CD4-positive, CD25-positive, alpha-beta regulatory T cell (primary cell): ENCODE measurements around the gene ZNF467. TPM values are rescaled to one million over a fixed set of nuclear protein-coding genes. Genes with fewer than 3 reads are reported as not detected.
A peak's percentile ranks its signal among the peaks of the same experiment; 100 is the strongest.

Experiments
- ATAC-seq, 2 donors: fragments of 150-1000 bp; cut with Tn5 transposase; one replicate each; pipeline ENCODE4 v1.10.0; 2021; ENCODE audit warnings: low read depth in 2 of 2, moderate number of reproducible peaks in 2 of 2, moderate library complexity in 1 of 2
- DNase-seq, 3 donors: peaks; one replicate each; pipeline versions ENCODE4 v3.0.0 to v3.0.0-alpha.2; 2012 to 2022; ENCODE audit warnings: mixed read lengths in 1 of 3
- H3K27ac ChIP-seq: one replicate; pipeline ENCODE4 v1.7.0; 2013; ENCODE audit warnings: mild to moderate bottlenecking, low read length; ENCODE audit not compliant: insufficient read depth, poor library complexity, severe bottlenecking
- H3K27me3 ChIP-seq: one replicate; pipeline ENCODE4 v1.7.0; 2013; ENCODE audit warnings: low read length; ENCODE audit not compliant: control insufficient read depth, insufficient read depth
- H3K36me3 ChIP-seq: one replicate; pipeline ENCODE4 v1.7.0; 2013; ENCODE audit warnings: mild to moderate bottlenecking, low read length, moderate library complexity; ENCODE audit not compliant: control insufficient read depth, insufficient read depth
- H3K4me1 ChIP-seq: 2 replicates; pipeline ENCODE4 v1.7.0; 2013; ENCODE audit warnings: mild to moderate bottlenecking, low read length; ENCODE audit not compliant: insufficient read depth, control insufficient read depth, poor library complexity, severe bottlenecking
- H3K4me3 ChIP-seq: one replicate; pipeline ENCODE4 v1.7.0; 2013; ENCODE audit warnings: low read depth, mild to moderate bottlenecking, low read length, moderate library complexity
- H3K9me3 ChIP-seq, 2 experiments: 1 replicate in 1 of 2; 2 replicates in 1 of 2; pipeline ENCODE4 v1.7.0; 2013; ENCODE audit warnings: low read length in 2 of 2, mild to moderate bottlenecking in 1 of 2, moderate library complexity in 1 of 2; ENCODE audit not compliant: control insufficient read depth in 2 of 2
- H3K27ac Mint-ChIP-seq, 3 donors: one replicate each; pipeline ENCODE4 v1.8.0; 2020 to 2022; ENCODE audit warnings: mild to moderate bottlenecking in 3 of 3, mixed read lengths in 3 of 3, moderate library complexity in 2 of 3
- H3K27me3 Mint-ChIP-seq: one replicate; pipeline ENCODE4 v1.8.0; 2022; ENCODE audit warnings: mild to moderate bottlenecking, mixed read lengths
- H3K36me3 Mint-ChIP-seq: one replicate; pipeline ENCODE4 v1.8.0; 2020; ENCODE audit warnings: mixed read lengths
- H3K4me1 Mint-ChIP-seq, 4 donors: one replicate each; pipeline ENCODE4 v1.8.0; 2020 to 2022; ENCODE audit warnings: mixed read lengths in 4 of 4, mild to moderate bottlenecking in 1 of 4
- H3K4me3 Mint-ChIP-seq, 4 donors: one replicate each; pipeline ENCODE4 v1.8.0; 2020 to 2022; ENCODE audit warnings: mild to moderate bottlenecking in 4 of 4, mixed read lengths in 4 of 4, moderate library complexity in 3 of 4
- H3K9me3 Mint-ChIP-seq, 7 donors: one replicate each; pipeline ENCODE4 v1.8.0; 2020 to 2022; ENCODE audit warnings: mixed read lengths in 7 of 7, mild to moderate bottlenecking in 3 of 7, moderate library complexity in 2 of 7
- polyA plus RNA-seq, 4 donors: library from polyadenylated mRNA; unstranded; fragments of 300-500 nt; fragmentation: Illumina TruSeq; gene quantifications; one replicate each; pipeline ENCODE4 v1.2.3, GENCODE V29; 2021
- total RNA-seq: library from RNA; stranded (reverse); gene quantifications from one replicate; pipeline ENCODE4 v1.2.3, GENCODE V29; 2022

ZNF467 gene
- total and polyA plus RNA-seq, 5 donors from 2014 or later: 0.76 to 2.3 (median 1.1) TPM

DNA sequence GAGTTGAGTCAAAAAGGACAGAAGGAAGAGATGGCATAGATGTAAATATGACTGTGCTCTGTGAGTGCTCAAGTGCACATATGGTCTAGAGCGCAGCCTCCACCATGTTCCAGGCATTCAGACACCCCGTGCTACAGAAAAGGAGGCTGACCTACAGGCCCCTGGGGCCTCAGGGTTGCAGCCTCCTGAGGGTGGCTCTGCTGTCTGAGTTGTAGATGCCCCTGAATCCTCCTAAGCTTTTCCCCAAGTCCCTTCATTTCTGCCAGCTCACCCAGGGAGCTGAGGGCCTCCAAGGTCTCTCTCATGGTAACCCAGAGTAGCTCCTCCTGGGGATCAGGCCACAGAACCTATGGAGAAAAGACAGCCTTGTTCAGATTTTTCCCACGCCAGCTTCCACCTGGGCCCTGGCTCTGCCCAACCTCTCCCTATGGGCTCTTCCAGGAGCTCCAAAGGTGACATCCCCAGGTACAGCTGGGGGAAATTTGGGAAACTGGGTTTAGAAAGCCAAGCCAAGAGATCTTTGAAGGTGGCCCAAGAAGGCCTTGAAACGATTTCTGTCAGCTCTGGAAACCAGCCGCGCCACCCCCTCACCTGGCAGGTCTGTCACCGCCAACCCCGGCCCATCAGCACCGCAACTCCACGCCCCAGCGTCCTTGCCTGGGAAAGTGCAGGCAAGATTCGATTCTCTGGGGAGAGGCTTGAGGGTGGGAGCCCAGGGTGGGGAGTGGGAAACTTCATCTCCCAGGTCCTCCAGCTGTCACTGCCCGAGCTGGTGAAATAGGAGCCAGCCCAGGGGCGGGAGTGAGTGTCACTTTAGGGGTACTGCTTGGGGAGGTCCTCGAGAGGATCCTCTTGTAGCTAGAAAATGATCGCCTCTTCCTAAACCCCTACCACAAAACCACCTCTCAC, 2.4 kb downstream of the ZNF467 start:
- DNase-seq (peak in 2 of 3 donors; percentile 12 to 29), ATAC-seq (no peak)
- Mint-ChIP-seq H3K27me3 (peaks cover 6% of the 10 kb centered on the region), H3K36me3 (peaks cover 11% of the 10 kb centered on the region), H3K4me1 (peaks cover 0 to 15% (median 0%) of the 10 kb centered on the region in 4 donors), H3K9me3 (no peaks in the 10 kb centered on the region), H3K27ac (peak overlapping the region in 1 of 3 donors; percentile 65), H3K4me3 (peak overlapping the region; percentile 78 to 86 (median 82))
- H3K36me3 ChIP-seq: no peaks in the 10 kb centered on the region
- H3K27ac ChIP-seq: no peak overlapping the region
- no peaks in the 10 kb centered on the region for H3K9me3 ChIP-seq
- H3K27me3 ChIP-seq: peaks cover 3% of the 10 kb centered on the region
- H3K4me1 ChIP-seq: peaks cover 24% of the 10 kb centered on the region
- H3K4me3 ChIP-seq: peak overlapping the region; percentile 41

GRCh38 chr7:149769915-149770314, 3.5 kb downstream of the ZNF467 start:
- Histone ChIP-seq H3K27me3 (peaks cover 3% of the 10 kb centered on the region), H3K27ac (no peak overlapping the region), H3K36me3 (no peaks in the 10 kb centered on the region), H3K4me1 (peaks cover 24% of the 10 kb centered on the region), H3K9me3 (no peaks in the 10 kb centered on the region), H3K4me3 (no peak overlapping the region)
- DNase-seq (no peak), ATAC-seq (no peak)
- peak overlapping the region in 2 of 4 donors; percentile 76 to 84 for H3K4me3 Mint-ChIP-seq
- H3K4me1 Mint-ChIP-seq: peaks cover 0 to 15% (median 0%) of the 10 kb centered on the region in 4 donors
- no peaks in the 10 kb centered on the region for H3K9me3 Mint-ChIP-seq
- H3K36me3 Mint-ChIP-seq: peaks cover 11% of the 10 kb centered on the region
- H3K27ac Mint-ChIP-seq: peak overlapping the region in 1 of 3 donors; percentile 62
- peaks cover 6% of the 10 kb centered on the region for H3K27me3 Mint-ChIP-seq

- peaks cover 11% of the 10 kb centered on the region for H3K36me3 Mint-ChIP-seq
- Histone ChIP-seq H3K27ac (no peak overlapping the region), H3K4me3 (no peak overlapping the region), H3K9me3 (no peaks in the 10 kb centered on the region), H3K4me1 (peaks cover 20% of the 10 kb centered on the region), H3K36me3 (no peaks in the 10 kb centered on the region), H3K27me3 (peaks cover 3% of the 10 kb centered on the region)
- H3K27ac Mint-ChIP-seq: no peak overlapping the region
- no peak for ATAC-seq
- peak overlapping the region in 1 of 4 donors; percentile 84 for H3K4me3 Mint-ChIP-seq
- H3K27me3 Mint-ChIP-seq: peaks cover 6% of the 10 kb centered on the region
- no peak for DNase-seq
- peaks cover 0 to 2% (median 0%) of the 10 kb centered on the region in 7 donors for H3K9me3 Mint-ChIP-seq
- peaks cover 0 to 9% (median 0%) of the 10 kb centered on the region in 4 donors for H3K4me1 Mint-ChIP-seq
Measured at GRCh38 chr7:149768931-149769330, 4.5 kb downstream of the ZNF467 start.

GRCh38 chr7:149767068-149767467, 6.3 kb downstream of the ZNF467 start:
- peaks cover 7% of the 10 kb centered on the region for H3K4me1 ChIP-seq
- H3K27ac Mint-ChIP-seq: no peak overlapping the region

DNA sequence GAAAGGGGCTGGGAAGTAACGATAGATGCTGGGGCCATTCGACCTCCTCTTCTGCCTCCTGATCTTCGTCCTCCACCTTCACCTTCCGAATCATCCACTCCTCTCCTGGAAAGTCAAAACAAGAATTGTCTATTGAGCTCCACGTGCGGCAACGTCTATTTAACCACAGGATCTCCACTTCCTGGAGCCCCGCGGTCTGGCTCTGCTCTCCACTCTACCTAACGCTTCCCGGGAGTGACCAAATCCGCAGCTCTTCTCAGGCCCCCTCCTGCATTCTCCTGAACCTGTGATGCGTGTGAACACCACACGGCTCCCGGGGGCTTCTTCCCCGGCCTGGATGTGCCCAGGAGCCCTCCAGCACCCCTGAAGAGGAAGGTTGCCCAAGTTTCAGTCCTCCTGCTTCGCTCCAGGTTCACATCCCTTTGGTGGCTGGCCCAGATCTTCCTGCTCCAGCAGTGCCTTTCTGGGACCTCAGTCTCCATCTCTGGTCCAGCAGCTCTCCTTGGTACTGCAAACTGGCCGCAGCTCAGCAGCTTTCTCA, 7.2 kb downstream of the ZNF467 start:
- Histone ChIP-seq H3K27ac (no peak overlapping the region), H3K4me3 (no peak overlapping the region), H3K9me3 (no peaks in the 10 kb centered on the region), H3K27me3 (peaks cover 3% of the 10 kb centered on the region), H3K36me3 (no peaks in the 10 kb centered on the region), H3K4me1 (peaks cover 4% of the 10 kb centered on the region)
- Mint-ChIP-seq H3K4me1 (peaks cover 0 to 7% (median 0%) of the 10 kb centered on the region in 4 donors), H3K4me3 (no peak overlapping the region), H3K9me3 (peaks cover 0 to 2% (median 0%) of the 10 kb centered on the region in 7 donors), H3K36me3 (peaks cover 11% of the 10 kb centered on the region), H3K27me3 (peaks cover 4% of the 10 kb centered on the region), H3K27ac (no peak overlapping the region)
- no peak for ATAC-seq
- no peak for DNase-seq

More at GRCh38 chr7:149767068-149767467, 6.3 kb downstream of the ZNF467 start:
- H3K9me3 Mint-ChIP-seq: peaks cover 0 to 2% (median 0%) of the 10 kb centered on the region in 7 donors
- no peak for ATAC-seq
- H3K36me3 ChIP-seq: no peaks in the 10 kb centered on the region
- H3K27me3 ChIP-seq: peaks cover 3% of the 10 kb centered on the region
- H3K27me3 Mint-ChIP-seq: peaks cover 6% of the 10 kb centered on the region
- H3K4me3 ChIP-seq: no peak overlapping the region
- H3K4me3 Mint-ChIP-seq: no peak overlapping the region
- DNase-seq: no peak
- peaks cover 0 to 9% (median 0%) of the 10 kb centered on the region in 4 donors for H3K4me1 Mint-ChIP-seq
- H3K27ac ChIP-seq: no peak overlapping the region
- H3K9me3 ChIP-seq: no peaks in the 10 kb centered on the region
- peaks cover 11% of the 10 kb centered on the region for H3K36me3 Mint-ChIP-seq

DNA sequence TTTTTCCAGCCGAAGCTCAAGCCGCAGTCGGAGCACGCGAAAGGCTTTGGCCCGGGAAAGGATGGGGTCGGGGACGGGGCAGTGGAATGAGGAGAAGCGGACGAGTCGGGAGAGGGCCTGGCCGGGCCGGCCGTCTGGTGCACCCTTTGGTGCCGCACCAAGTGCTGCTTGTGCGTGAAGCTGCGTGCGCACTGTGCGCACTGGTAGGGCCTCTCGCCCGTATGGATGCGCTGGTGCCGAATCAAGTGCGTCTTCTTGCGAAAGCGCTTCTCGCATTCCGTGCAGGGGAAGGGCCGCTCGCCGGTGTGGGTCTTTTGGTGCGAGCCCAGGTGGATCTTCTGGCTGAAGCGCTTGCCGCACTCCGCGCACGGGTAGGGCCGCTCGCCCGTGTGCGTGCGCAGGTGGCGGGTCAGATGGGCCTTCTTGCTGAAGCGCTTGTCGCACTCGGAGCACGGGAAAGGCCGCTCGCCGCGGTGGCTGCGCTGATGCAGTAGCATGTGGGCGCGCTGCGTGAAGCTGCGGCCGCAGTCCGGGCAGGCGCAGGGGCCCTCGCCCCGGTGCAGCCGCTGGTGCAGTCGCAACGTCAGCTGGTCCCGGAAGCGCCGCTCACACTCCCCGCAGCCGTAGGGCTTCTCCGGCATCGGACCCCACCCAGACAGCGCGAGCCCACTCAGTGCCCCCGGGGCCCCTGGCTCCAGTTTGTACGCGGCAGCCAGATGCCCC, 7.8 kb downstream of the ZNF467 start:
- no peaks in the 10 kb centered on the region for H3K27me3 Mint-ChIP-seq
- H3K27me3 ChIP-seq: peaks cover 3% of the 10 kb centered on the region
- H3K9me3 Mint-ChIP-seq: peaks cover 0 to 2% (median 0%) of the 10 kb centered on the region in 7 donors
- peaks cover 11% of the 10 kb centered on the region for H3K36me3 Mint-ChIP-seq
- no peak overlapping the region for H3K27ac ChIP-seq
- no peak for DNase-seq
- H3K4me3 Mint-ChIP-seq: no peak overlapping the region
- no peaks in the 10 kb centered on the region for H3K36me3 ChIP-seq
- H3K9me3 ChIP-seq: no peaks in the 10 kb centered on the region
- H3K4me1 Mint-ChIP-seq: peaks cover 0 to 3% (median 0%) of the 10 kb centered on the region in 4 donors
- no peak for ATAC-seq
- H3K27ac Mint-ChIP-seq: peak overlapping the region in 1 of 3 donors; percentile 56
- no peaks in the 10 kb centered on the region for H3K4me1 ChIP-seq
- H3K4me3 ChIP-seq: no peak overlapping the region

DNA sequence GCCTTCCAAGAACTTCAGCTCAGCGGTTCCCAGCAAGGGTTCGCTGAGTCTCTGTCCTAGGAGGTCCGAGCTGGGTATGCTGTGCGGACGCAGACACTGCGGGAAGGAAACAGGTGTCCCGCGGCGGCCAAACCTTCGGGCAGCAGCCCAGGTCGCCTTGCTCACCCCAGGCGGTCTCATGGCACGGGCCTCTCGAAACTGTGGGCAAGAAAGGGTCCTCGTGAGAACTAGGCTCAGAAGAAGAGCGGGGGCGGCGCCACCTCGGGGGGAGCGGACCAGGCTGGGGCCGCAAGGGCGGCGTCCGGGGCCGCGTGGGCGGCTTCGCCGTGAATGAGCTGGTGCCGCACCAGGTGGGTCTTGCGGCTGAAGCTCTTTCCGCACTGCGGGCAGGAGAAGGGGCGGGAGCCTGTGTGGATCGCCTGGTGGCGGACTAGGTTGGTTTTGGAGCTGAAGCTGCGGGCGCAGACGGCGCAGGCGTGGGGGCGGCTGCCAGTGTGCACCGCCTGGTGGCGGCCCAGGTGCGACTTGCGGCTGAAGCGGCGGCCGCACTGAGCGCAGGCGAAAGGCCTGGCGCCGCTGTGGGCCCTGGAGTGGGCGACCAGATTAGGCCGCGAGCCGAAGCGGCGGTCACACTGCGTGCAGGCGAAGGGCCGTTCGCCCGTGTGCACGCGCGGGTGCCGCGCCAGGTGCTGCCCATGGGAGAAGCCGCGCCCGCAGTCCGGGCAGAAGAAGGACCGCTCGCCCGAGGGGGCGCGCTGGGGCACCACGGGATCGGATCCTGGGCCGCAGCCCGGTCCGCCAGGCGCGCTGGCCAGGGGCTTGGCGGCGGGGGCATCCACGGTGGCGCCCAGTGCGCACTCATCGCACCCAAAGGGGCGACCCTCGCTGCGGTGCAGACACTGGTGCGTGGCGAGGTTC, 8.6 kb downstream of the ZNF467 start:
- peaks cover 0 to 2% (median 0%) of the 10 kb centered on the region in 7 donors for H3K9me3 Mint-ChIP-seq

More for the DNA sequence above, 8.6 kb downstream of the ZNF467 start:
- Histone ChIP-seq H3K36me3 (no peaks in the 10 kb centered on the region), H3K27ac (no peak overlapping the region), H3K4me1 (no peaks in the 10 kb centered on the region), H3K9me3 (no peaks in the 10 kb centered on the region), H3K27me3 (peaks cover 3% of the 10 kb centered on the region), H3K4me3 (no peak overlapping the region)
- ATAC-seq (no peak), DNase-seq (no peak)
- Mint-ChIP-seq H3K27ac (no peak overlapping the region), H3K4me1 (no peaks in the 10 kb centered on the region), H3K36me3 (peaks cover 11% of the 10 kb centered on the region), H3K4me3 (no peak overlapping the region), H3K27me3 (no peaks in the 10 kb centered on the region)
